GM12864 (cell line): ENCODE data around the gene AKAP11.

Experiments
- DNase-seq: peaks from one replicate; pipeline ENCODE4 v3.0.0-alpha.2; 2011; ENCODE audit warnings: low read depth
- H3K4me3 ChIP-seq: 2 replicates; pipeline ENCODE4 v1.5.1; 2011; ENCODE audit warnings: mild to moderate bottlenecking, low read depth, low read length, control low read depth
- CTCF ChIP-seq: IDR thresholded peaks from 2 replicates; pipeline ENCODE4 v1.5.1; 2011; ENCODE audit warnings: low read depth, mild to moderate bottlenecking, moderate library complexity, low read length, control low read depth, inconsistent platforms; ENCODE audit errors: missing control alignments

AKAP11 gene

GRCh38 chr13:42239161-42239560, 32.8 kb upstream of the AKAP11 start:
- no peak overlapping the region for H3K4me3 ChIP-seq
- no peak for DNase-seq
- TF ChIP-seq CTCF: no peak

GRCh38 chr13:42239644-42240043, 32.3 kb upstream of the AKAP11 start:
- DNase-seq: no peak
- no peak for TF ChIP-seq CTCF

GRCh38 chr13:42246541-42246940, 25.4 kb upstream of the AKAP11 start:
- no peak overlapping the region for H3K4me3 ChIP-seq
- TF ChIP-seq CTCF: no peak
- no peak for DNase-seq

More at GRCh38 chr13:42239644-42240043, 32.3 kb upstream of the AKAP11 start:
- no peak overlapping the region for H3K4me3 ChIP-seq

GRCh38 chr13:42247883-42248282, 24.1 kb upstream of the AKAP11 start:
- TF ChIP-seq CTCF: no peak
- H3K4me3 ChIP-seq: no peak overlapping the region
- no peak for DNase-seq

GRCh38 chr13:42255886-42256285, 16.1 kb upstream of the AKAP11 start:
- no peak for DNase-seq
- TF ChIP-seq CTCF: no peak
- H3K4me3 ChIP-seq: no peak overlapping the region

- no peak for DNase-seq
- no peak for TF ChIP-seq CTCF
- no peak overlapping the region for H3K4me3 ChIP-seq
These were observed 13.2 kb upstream of the AKAP11 start for GRCh38 chr13:42258747-42259146.

- DNase-seq: no peak
- H3K4me3 ChIP-seq: no peak overlapping the region
- no peak for TF ChIP-seq CTCF
These were observed 12.4 kb upstream of the AKAP11 start for GRCh38 chr13:42259515-42259914.
